GM12874 (cell line): ENCODE data around the gene FLG2.

Source experiments
- CTCF ChIP-seq: IDR thresholded peaks from 2 replicates; pipeline ENCODE4 v1.5.1; 2011; ENCODE audit warnings: low read depth, mild to moderate bottlenecking, control low read depth, low read length, moderate library complexity; ENCODE audit not compliant: insufficient read depth

Gene FLG2

GRCh38 chr1:152359906-152360305, at the start of gene FLG2:
TSS of gene FLG2 (minus strand) at chr1:152360006. CDS start at chr1:152358884, 1,122 bp downstream.
- no peak for TF ChIP-seq CTCF

GRCh38 chr1:152408664-152409063, 48.9 kb upstream of the FLG2 start:
- no peak for TF ChIP-seq CTCF

- TF ChIP-seq CTCF = peak; percentile 47
Observed at GRCh38 chr1:152398812-152399698, 39.2 kb upstream of the FLG2 start.

- 0 out of 2 replicates have a peak, but pooled peaks have one; percentile 8 for TF ChIP-seq CTCF
Observed at GRCh38 chr1:152397474-152397873, 37.7 kb upstream of the FLG2 start.

- TF ChIP-seq CTCF = no peak
Observed at GRCh38 chr1:152394151-152394550, 34.3 kb upstream of the FLG2 start.

GRCh38 chr1:152392909-152393308, 33.1 kb upstream of the FLG2 start:
- no peak for TF ChIP-seq CTCF

- TF ChIP-seq CTCF = no peak
Observed at GRCh38 chr1:152388889-152389288, 29.1 kb upstream of the FLG2 start.
